GM23338 (cell line): ENCODE results near the gene CDH4. TPM values are rescaled to one million over a fixed set of nuclear protein-coding genes. Genes with fewer than 3 reads are reported as not detected.

Experiments used
- ATAC-seq: fragments of 200-7000 bp; cut with Tn5 transposase; 3 replicates; pipeline ENCODE4 v1.9.1; 2020
- DNase-seq: peaks from one replicate; pipeline ENCODE4 v3.0.0-alpha.2; 2015; ENCODE audit warnings: low spot score
- H2AFZ ChIP-seq: fragments of 200-600 bp; sonication (generic); 2 replicates; pipeline ENCODE4 v1.8.0; 2016; ENCODE audit warnings: antibody characterized with exemption, mild to moderate bottlenecking, moderate library complexity
- H3F3A ChIP-seq: fragments of 200-600 bp; sonication (generic); replicated peaks from 2 replicates; pipeline ENCODE4 v1.8.0; 2017; ENCODE audit warnings: antibody characterized with exemption, mixed run types, low read depth
- H3K27ac ChIP-seq: fragments of 200-600 bp; sonication (generic); 2 replicates; pipeline ENCODE4 v1.6.1; 2016; ENCODE audit warnings: low read depth
- H3K27me3 ChIP-seq: fragments of 200-600 bp; sonication (generic); 2 replicates; pipeline ENCODE4 v1.8.0; 2016; ENCODE audit warnings: mild to moderate bottlenecking, mixed run types, moderate library complexity; ENCODE audit not compliant: insufficient read depth
- H3K36me3 ChIP-seq: fragments of 200-600 bp; sonication (generic); 2 replicates; pipeline ENCODE4 v1.8.0; 2016; ENCODE audit warnings: mild to moderate bottlenecking; ENCODE audit not compliant: insufficient read depth
- H3K4me1 ChIP-seq: fragments of 200-600 bp; sonication (generic); 2 replicates; pipeline ENCODE4 v1.8.0; 2016; ENCODE audit warnings: mild to moderate bottlenecking, moderate library complexity; ENCODE audit not compliant: insufficient read depth
- H3K4me2 ChIP-seq: fragments of 200-600 bp; sonication (generic); 2 replicates; pipeline ENCODE4 v1.7.1; 2017; ENCODE audit warnings: mixed run types
- H3K4me3 ChIP-seq: fragments of 200-600 bp; sonication (generic); 2 replicates; pipeline ENCODE4 v1.6.1; 2016; ENCODE audit warnings: mixed run types
- H3K79me2 ChIP-seq: fragments of 200-600 bp; sonication (generic); replicated peaks from 2 replicates; pipeline ENCODE4 v1.8.0; 2017; ENCODE audit warnings: mild to moderate bottlenecking; ENCODE audit not compliant: insufficient read depth
- H3K9me2 ChIP-seq: fragments of 200-600 bp; sonication (generic); 2 replicates; pipeline ENCODE4 v1.8.0; 2017; ENCODE audit not compliant: insufficient read depth
- H4K20me1 ChIP-seq: fragments of 200-600 bp; sonication (generic); replicated peaks from 2 replicates; pipeline ENCODE4 v1.8.0; 2017; ENCODE audit warnings: mild to moderate bottlenecking; ENCODE audit not compliant: insufficient read depth
- H3K27ac Mint-ChIP-seq: 2 replicates; pipeline ENCODE4 v1.8.0; 2020; ENCODE audit warnings: inconsistent platforms, mild to moderate bottlenecking, moderate library complexity, mixed read lengths
- H3K27me3 Mint-ChIP-seq: 3 replicates; pipeline ENCODE4 v1.8.0; 2022; ENCODE audit warnings: low read depth, mild to moderate bottlenecking, moderate library complexity, mixed read lengths, inconsistent platforms; ENCODE audit not compliant: insufficient read depth, poor library complexity
- H3K36me3 Mint-ChIP-seq: 3 replicates; pipeline ENCODE4 v1.8.0; 2021; ENCODE audit warnings: low read depth, mild to moderate bottlenecking, inconsistent platforms, moderate library complexity, mixed read lengths
- H3K4me1 Mint-ChIP-seq: 3 replicates; pipeline ENCODE4 v1.8.0; 2020; ENCODE audit warnings: mild to moderate bottlenecking, inconsistent platforms, mixed read lengths
- H3K4me3 Mint-ChIP-seq: 3 replicates; pipeline ENCODE4 v1.8.0; 2021; ENCODE audit warnings: moderate library complexity, mild to moderate bottlenecking, inconsistent platforms, mixed read lengths
- H3K9me3 Mint-ChIP-seq: 3 replicates; pipeline ENCODE4 v1.8.0; 2020; ENCODE audit warnings: moderate library complexity, mild to moderate bottlenecking, inconsistent platforms, mixed read lengths
- ETS1 ChIP-seq: IDR thresholded peaks from 2 replicates; pipeline ENCODE4 v1.6.1; 2016; ENCODE audit warnings: antibody characterized with exemption
- NANOG ChIP-seq: IDR thresholded peaks from 2 replicates; pipeline ENCODE4 v1.6.1; 2016; ENCODE audit warnings: antibody characterized with exemption, borderline replicate concordance
- REST ChIP-seq: IDR thresholded peaks from one replicate; pipeline ENCODE4 v1.6.1; 2018; ENCODE audit warnings: antibody characterized with exemption; ENCODE audit not compliant: unreplicated experiment
- STAT1 ChIP-seq: IDR thresholded peaks from one replicate; pipeline ENCODE4 v1.6.1; 2016; ENCODE audit warnings: antibody characterized with exemption; ENCODE audit not compliant: unreplicated experiment
- ZNF114 ChIP-seq: fragments of 250-450 bp; sonication (Bioruptor Pico); IDR thresholded peaks from 2 replicates; pipeline ENCODE4 v1.5.0; 2020; ENCODE audit warnings: mild to moderate bottlenecking, moderate library complexity
- ZNF331 ChIP-seq: fragments of 250-450 bp; sonication (Bioruptor Pico); IDR thresholded peaks from 2 replicates; pipeline ENCODE4 v1.5.0; 2020; ENCODE audit warnings: low read depth, mild to moderate bottlenecking, moderate library complexity
- ZNF462 ChIP-seq: fragments of 250-450 bp; sonication (Bioruptor Pico); IDR thresholded peaks from 2 replicates; pipeline ENCODE4 v1.5.0; 2020; ENCODE audit warnings: mild to moderate bottlenecking, moderate library complexity
- polyA plus RNA-seq: library from polyadenylated mRNA; unstranded; fragments of >200 nt; fragmentation: Nextera tagmentation; extraction: Ambion mirVana; gene quantifications from 2 replicates; pipeline ENCODE4 v1.2.1, GENCODE V29; 2016
- total RNA-seq: library from RNA; depleted of rRNA; stranded (reverse); fragments of >200 nt; shearing (Covaris generic); gene quantifications from 2 replicates; pipeline ENCODE4 v1.2.3, GENCODE V29; 2014

Gene CDH4
- total and polyA plus RNA-seq, 2 experiments from 2014 or later, result 1.2 to 4.2 TPM

GRCh38 chr20:61926253-61926613, 674.2 kb downstream of the CDH4 start:
- Histone ChIP-seq H3K9me2 (no peaks in the 10 kb centered on the region), H2AFZ (no peak overlapping the region), H3F3A (no peaks in the 10 kb centered on the region), H3K4me3 (no peak overlapping the region), H3K4me2 (no peak overlapping the region), H3K79me2 (no peaks in the 10 kb centered on the region), H4K20me1 (no peaks in the 10 kb centered on the region), H3K27ac (no peak overlapping the region), H3K27me3 (no peaks in the 10 kb centered on the region), H3K4me1 (no peaks in the 10 kb centered on the region), H3K36me3 (no peaks in the 10 kb centered on the region)
- peaks cover 5% of the 10 kb centered on the region for H3K27me3 Mint-ChIP-seq
- DNase-seq, result no peak
- TF ChIP-seq REST (no peak), ZNF331 (no peak), ETS1 (no peak), NANOG (no peak), ZNF462 (no peak), ZNF114 (CRISPR knock-in tag) (no peak), STAT1 (no peak)
- H3K9me3 Mint-ChIP-seq, result peaks cover 4% of the 10 kb centered on the region
- no peak for ATAC-seq
- H3K4me1 Mint-ChIP-seq, result no peaks in the 10 kb centered on the region
- peaks cover 7% of the 10 kb centered on the region; the same call in 2 of the 3 replicates for H3K36me3 Mint-ChIP-seq
- no peak overlapping the region for H3K4me3 Mint-ChIP-seq
- H3K27ac Mint-ChIP-seq, result no peak overlapping the region
